ENCODE data around the gene WWOX. TPM values are rescaled to one million over a fixed set of nuclear protein-coding genes. Genes with fewer than 3 reads are reported as not detected.

WWOX gene
- total RNA-seq, 2 experiments from 2014 or later, result 15.9 to 18.1 TPM

DNA sequence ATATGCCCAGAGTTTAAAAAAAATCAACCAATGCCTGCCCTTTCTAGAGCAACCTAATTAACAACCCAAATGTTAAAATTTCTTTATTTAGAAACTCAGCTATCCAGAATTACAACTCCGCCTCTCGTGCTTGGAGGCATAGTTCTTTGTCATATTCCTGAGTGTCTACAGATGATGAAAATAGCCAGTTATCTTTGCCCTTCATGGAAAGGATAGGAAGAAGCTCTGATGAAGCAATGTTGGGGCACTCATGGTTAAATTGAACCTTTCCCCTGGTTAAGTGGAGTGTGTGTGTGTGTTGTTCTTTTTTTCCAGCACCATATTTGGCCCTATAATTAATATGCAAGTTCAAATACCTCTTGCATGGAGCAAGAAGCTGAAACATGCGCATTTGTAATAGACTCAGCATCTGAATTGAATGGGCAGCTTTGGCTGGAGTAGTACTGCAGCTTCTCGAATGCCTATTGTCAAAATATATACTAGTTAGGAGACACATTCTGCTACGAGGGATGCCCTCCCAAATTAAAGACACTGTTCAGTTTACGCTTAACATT is 506.2 kb downstream of the WWOX start:
- ChIA-PET POLR2A (no interaction called here), CTCF (no interaction called here)

DNA sequence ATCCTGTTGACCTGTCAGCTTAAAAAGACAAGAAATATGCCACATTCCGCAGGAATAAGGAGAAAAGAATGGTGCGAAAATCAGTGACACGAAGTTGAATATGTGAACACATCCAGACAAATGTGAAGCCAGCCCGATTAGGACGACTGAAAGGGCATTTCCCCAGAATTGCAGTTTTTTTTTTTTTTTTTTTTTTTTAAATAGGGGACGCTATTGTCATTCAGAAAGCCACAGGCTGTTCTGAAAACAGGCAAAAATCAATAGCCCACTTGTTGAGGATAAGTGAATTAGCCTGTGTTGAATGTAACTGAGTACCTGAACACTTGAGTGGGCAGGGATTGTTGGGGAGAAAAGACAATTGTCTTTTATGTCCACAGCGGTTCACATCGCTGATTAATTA is 507.1 kb downstream of the WWOX start:
- ChIA-PET CTCF (no interaction called here), POLR2A (no interaction called here)

DNA sequence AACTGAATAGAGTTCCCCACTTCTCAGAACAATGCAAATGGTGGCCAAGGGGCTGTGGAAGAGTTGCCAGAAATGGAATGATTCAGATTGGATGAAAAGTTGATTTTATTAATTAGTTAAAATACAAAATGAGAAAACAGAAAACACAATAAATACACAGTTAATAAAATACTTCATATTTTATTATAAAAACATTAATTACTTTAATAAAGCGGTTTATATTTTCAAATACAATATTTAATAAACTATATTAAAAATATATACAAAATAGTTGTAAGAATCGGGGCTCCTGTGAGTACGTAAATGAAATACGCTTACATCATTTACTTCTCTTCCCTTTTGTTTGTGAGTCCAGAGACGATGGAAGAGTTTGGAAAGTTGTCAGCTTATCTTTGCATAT is 507.6 kb downstream of the WWOX start:
- CTCF ChIA-PET, result no interaction called here
- POLR2A ChIA-PET, result no interaction called here

DNA sequence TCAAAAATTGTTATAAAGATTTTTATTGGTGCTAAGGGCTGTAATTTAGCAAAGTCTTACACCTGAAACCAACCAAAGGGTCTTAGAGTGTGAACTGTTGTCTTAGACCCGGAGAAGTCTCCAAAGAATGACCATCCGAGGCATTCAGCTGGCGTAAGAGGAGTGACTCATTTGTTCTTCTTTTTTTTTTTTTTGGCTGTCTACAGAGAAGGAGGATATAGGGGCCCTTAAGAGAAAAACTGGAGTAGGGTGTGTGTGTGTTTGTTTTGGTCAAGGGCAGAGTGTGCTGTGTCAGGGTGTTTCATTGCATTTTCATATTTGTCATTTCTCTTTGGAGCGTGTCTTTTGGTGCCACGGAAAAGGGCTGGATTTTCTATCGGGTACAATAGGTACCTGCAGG is 508.0 kb downstream of the WWOX start:
- CTCF ChIA-PET, result no interaction called here
- POLR2A ChIA-PET, result no interaction called here

DNA sequence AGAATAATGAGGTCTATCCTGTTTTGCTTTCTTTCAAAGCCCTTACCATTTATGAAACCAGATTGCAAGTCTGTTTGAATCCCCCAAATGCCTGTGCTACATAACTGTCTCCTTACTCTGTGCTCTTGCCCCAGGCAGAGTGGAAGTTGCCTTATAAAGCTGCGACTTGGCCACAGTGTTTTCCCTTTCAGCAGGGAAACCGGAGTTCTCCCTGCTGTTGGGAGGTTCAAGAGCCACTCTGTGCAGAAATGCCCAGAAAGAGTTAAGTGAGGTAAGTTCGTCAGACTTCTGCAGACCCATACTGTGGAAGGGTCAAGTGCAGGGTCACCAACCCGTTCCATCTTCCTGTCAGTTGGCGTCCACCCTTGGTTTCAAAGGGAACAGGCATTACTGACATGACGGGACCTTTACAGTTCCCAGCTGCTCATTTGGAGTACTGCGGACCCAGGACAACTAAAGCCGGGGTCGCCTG is 508.9 kb downstream of the WWOX start:
- POLR2A ChIA-PET, result no interaction called here
- CTCF ChIA-PET, result no interaction called here

DNA sequence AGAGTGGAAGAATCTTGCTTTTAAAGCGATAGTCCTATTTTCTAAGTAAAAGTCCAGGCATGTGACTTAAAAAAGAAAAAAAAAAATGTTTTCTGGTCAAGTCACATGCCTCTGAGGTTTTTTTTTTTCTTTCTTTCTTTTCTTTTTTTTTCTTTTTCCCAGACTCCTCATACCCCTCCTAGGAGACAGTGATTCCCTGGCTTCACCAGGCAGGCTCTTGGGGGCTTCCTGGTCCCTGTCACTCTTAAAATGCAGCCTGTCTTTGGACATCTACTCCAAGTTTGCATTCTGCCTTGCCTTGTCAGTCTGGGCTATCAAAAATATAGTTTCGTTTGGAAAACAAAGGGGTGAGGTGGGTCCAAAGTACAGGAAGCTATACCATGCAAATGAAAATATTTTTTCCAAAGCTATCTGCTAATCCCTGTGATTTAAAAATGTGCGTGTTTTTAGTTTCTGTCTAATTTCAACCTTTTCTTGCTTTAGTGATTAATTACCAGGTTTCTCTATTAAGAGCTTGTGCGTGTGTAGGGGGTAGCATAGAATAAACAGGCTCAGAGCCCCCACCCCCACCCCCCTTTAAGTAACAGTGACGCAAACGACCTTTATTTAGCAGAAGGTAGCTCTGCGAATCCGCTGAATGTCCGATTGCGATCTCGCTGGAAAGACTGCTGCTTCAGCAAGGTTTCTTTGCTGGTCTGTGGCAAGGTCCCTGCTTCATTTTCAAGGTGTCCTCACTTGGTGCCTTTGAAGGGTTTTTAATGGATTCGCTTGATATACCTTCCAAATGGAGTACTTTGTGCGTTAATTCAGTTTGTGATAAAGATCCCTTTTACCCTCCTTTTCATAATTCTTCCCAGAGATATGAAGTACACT is 510.2 kb downstream of the WWOX start:
- ChIA-PET POLR2A (no interaction called here), CTCF (no interaction called here)

DNA sequence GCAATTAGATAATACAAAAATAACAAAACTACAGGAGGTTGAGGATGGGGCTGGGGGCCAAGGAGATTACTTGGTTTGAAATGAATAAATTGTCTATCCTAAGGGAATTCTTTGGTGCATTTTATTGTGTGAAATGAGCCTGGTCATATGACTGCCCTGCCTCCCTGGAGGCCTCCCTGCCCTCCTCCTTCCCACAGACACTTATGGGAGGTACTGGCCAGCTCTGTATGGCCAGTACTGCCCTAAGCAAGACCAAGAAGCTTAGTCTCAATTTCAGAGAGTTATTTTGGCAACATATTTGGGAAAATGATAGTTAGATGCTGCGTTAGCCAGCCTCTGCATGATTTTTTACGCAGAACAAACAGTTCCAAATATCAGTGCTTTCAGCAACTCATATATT is 511.9 kb downstream of the WWOX start:
- CTCF ChIA-PET, result no interaction called here

DNA sequence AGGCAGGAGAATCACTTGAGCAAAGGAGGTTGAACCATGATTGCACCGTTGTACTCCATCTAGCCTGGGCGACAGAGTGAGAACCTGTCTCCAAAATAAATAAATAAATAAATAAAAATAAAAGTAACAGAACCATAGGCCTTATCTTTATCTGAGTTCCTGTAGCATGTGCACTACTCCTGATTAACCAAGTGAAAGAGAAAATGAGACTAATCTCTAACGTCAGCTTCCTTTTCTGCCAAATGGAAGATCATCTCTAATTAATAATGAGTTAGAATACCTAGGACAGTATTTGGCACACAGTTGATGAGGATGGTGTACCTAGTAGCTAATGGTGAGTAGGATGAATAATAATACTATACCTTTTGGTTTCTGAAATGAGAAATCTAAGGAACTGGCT is 520.4 kb downstream of the WWOX start:
- CTCF ChIA-PET, result no interaction called here
- POLR2A ChIA-PET, result interaction anchor here (0.8 kb wide), 1 partner anchor 294 kb away, joined by 3 read pairs; no protein-coding TSS in a partner anchor

More for the DNA sequence above, 511.9 kb downstream of the WWOX start:
- POLR2A ChIA-PET, result no interaction called here

DNA sequence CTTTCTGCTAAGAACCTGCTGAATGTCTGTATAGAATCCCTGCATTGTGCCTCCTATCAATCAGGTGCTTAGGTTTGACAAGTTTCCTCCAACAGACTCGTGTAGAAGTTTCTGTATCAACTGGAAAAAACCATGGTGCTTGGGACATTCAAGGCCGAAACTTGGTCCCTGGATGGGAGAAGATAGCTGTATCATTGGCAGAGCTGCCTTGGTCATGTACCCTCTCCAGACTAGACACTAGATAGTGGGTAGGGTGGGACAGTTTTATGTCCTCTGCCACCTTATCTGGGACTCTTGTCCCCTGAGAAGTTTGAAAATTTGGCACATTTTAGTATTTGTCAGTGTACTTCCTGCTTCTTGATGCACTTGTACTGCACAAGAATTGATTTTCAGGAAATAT is 520.8 kb downstream of the WWOX start:
- ChIA-PET POLR2A (interaction anchor here (0.8 kb wide), 1 partner anchor 295 kb away, joined by 3 read pairs; no protein-coding TSS in a partner anchor), CTCF (no interaction called here)

DNA sequence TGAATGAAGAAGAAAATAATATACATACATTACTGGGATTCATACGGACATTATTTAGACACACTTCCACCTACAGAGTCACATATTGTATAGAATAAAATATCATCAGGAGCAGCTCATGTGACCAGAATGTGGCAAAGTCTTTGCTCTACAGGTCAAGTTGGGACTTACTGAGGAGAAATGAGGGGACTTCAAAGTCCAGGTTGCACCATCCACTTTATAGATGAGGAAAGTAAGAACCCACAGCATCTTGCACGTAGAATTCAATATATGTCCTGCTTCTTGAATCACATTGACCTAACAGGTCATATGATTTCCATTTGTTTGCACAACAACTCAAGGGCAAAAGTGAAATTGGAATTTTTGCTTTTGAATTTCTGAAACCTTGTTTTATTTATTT is 524.3 kb downstream of the WWOX start:
- CTCF ChIA-PET, result no interaction called here
- POLR2A ChIA-PET, result no interaction called here

DNA sequence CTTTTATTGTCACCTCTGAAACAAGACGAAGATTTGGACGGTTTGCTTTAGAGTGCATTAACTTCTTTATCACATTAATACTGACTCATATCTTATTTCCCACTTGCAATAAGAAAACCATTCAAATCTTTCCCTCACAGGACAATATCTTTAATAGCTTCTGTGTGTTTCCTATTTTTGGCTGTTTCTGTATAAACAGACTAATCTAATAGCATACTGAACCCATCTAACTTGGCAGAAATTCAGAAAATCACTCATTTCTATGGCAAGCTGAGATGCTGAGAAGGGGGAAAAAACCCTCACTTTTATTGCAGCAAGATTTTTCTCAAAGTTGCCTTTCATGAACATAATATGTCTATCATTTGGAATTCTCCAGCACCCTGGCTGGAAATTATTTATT is 524.9 kb downstream of the WWOX start:
- ChIA-PET CTCF (no interaction called here), POLR2A (no interaction called here)

DNA sequence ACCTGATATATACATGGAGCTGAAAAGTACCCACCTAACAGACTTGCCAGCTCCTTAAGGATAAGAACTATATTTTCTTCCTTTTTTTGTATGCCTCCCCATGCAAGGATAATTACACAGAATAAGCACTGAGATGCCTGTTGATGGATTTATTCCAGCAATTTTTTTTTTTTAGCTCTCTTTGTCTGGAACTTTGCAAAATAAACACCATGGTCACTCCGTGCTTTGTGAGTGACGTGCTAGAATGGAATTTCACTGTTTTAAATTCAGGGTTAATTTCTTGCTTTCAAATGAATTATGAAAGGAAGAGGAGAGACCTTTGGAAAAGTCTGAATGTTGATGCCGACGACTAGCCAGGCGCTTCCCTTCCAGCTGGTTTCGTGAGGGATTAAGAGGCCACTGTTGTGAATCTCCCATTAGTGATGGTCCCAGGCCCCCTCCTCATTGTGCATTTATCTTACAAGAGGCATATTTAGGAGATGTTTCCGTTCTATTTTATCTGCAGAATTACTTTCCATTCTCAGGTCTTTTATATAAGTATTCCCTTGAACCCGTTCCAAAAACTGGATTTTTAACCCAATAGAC is 529.1 kb downstream of the WWOX start:
- CTCF ChIA-PET, result no interaction called here
- POLR2A ChIA-PET, result no interaction called here

DNA sequence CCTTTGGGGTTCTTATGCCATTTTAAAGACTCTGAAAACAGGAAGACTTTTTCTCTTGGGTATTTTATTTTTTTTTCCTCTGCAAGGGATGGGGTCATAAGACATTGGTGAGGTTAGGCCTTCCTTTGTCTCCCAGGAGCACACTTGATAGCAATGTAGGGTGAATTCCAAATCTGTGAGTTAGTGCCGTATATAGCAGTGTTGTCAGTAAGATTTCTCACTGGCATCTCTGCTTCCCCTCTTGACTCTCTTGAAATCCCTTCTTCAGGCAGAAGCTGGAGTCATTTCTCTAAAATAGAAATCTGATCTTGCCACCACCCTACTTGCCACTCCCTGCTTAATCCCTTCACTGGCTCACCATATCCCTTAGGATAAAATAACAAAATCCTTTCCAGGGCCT is 529.7 kb downstream of the WWOX start:
- POLR2A ChIA-PET, result no interaction called here
- CTCF ChIA-PET, result no interaction called here

DNA sequence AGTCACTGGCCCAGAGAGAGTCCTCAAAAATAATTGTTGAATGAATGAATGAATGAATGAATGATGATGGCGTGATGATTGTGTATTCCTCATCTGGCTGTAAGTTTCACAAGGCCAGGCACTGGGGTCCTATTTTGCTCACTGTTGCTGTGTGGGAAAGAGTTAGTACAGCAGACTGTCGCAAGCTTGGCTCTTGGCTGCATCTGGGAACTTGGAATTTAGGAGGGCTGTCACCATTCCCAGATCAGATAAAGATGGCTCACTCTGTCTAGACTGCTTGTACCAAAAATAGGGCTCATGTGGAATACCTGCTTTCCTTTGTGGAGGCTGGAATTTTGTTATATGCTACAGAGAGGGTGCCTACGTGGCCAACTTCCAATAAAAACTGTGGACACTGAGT is 530.6 kb downstream of the WWOX start:
- CTCF ChIA-PET, result no interaction called here
- POLR2A ChIA-PET, result no interaction called here

DNA sequence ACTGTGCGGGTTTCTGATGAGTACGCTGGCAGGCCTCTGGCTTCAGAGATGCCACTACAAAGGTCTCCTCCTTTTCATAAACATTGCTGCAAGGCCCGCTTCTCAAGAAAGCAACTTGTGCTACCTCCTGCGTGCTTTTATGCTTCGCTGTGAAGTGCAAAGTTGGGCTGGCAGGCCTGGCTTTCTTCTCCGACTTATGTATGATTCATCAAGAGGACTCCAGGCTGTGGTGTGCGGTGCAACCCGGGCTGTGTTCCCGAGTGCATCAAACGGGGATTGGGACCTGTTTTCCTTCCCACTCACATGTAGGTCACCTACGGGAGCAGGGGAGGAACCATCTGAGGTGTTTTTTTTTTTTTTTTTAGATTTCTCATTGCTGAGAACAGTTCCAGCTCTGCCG is 534.1 kb downstream of the WWOX start:
- CTCF ChIA-PET, result no interaction called here
- POLR2A ChIA-PET, result no interaction called here

DNA sequence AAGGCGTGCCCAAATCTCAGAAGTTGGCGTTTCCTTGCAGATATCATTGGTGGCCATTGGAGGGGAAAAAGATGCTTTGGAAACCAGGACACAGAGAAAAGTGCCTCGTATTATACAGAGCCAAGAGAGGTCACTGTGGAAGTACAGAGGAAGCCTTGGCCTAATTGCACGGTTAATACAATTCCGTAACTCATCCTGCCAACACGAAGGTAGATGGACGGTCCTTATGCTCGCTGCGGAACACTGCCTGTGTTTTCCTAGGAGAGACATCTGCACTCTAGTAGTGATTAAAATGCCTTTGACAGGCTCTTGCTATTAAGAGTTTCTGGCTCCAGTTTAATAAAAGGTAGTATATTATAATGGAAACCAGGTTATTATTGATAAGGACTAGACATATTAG is 536.4 kb downstream of the WWOX start:
- ChIA-PET POLR2A (no interaction called here), CTCF (no interaction called here)

DNA sequence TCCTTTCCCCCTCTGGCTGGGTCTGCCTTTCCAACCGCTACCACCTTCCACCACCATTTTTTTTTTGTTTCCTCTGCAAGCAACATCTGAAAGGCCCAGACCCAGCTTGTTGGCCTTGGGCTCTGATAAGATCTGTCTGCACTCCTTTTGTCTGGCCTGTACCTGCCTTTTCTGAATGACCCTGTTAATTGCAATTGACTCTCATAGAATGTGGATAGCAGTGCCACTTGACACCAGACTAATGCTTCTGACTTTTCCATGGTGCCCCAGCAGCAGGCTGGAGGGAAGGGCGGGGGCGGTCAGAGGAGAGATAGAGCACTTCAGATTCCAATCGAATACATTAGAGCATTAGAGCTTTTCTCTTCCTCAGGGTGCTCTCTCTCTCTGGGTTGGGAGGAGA is 538.9 kb downstream of the WWOX start:
- CTCF ChIA-PET, result interaction anchor here (0.6 kb wide), 1 partner anchor 243 kb away, joined by 3 read pairs; no protein-coding TSS in a partner anchor
- POLR2A ChIA-PET, result no interaction called here

DNA sequence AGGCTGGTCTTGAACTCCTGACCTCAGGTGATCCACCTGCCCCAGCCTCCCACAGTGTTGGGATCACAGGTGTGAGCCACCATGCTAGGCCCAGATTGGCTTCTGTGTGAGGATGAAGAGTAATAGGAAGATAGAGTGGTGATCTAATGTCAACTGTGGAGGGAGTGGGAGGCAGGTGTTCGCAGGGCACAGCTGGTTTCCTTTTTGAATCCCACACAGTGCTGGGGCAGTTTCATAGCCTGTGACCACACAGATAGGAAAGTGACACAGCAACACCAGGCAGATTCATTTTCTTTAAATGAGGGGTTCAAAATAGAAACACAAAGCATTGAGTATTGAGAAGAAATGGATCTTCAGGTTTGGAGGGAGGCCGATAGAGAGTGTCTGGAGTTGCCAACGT is 540.3 kb downstream of the WWOX start:
- CTCF ChIA-PET, result no interaction called here
- POLR2A ChIA-PET, result no interaction called here

DNA sequence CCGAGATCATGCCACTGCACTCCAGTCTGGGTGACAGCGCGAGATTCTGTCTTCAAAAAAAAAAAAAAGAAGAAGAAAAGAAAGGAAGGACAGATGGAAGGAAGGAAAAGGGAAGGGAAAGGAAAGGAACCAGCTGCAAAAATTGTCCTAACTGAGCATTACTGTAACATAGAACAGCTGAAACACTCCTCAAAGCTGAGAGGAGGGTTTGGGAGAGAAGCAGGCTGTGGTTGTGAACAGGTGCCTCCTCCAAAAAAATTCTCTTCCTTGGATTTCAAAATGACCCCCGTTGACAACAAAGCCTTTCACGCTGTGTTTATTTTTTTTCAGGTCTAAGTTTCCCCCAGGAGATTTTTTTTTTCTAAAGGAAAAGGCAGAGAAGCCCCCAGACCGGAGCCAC is 541.4 kb downstream of the WWOX start:
- ChIA-PET POLR2A (no interaction called here), CTCF (interaction anchor here (0.7 kb wide), 1 partner anchor 1328 kb away, joined by 4 read pairs; no protein-coding TSS in a partner anchor)

DNA sequence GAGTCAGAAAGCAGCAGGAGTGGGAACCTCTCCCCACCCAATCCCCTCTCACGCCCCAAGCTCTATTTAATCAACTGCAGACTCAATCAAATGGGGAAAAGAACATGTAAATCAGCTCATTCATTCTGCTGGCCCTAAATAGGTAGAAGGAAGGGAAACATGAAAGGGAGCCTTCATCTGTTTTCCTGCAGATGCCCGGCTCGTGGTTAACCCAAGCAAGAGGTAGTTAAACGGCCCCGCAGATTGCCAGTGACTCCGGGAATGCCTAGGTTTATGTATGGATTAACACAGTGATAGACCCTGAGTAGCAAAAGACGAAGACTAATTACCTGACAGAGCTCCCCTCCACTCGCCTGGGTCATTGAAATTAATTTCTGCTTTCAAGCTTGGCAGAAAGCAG is 542.0 kb downstream of the WWOX start:
- CTCF ChIA-PET, result no interaction called here

DNA sequence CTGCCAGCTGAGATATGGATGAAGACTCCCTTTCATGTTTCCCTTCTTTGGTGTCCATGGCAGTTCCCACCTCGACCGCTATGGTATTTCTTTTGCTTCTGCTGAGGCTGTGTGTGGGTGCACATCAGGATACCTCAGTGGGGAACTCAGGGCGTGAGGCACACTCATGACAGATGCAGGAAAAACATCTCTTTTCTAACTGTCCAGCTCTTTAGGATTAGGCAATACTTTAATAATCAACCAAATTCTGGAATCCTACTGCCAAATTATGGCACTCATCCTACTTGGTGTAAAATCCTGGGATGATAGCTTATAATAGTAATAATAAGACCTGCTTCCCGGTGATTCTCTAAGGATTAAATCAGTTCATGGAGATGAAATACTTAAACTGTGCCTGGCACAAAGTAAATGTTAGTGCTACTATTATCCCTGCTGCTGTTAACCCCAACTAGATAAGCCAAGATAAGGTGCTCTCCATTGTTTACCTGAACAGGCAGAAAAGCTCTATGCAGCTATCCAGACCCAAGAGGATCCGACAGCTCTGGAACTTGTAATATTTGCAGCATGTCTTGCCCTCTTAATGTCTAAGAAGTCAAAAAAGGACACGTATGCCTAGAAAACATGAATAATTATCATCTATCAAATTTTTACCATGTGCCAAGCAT is 543.3 kb downstream of the WWOX start:
- CTCF ChIA-PET, result no interaction called here
- POLR2A ChIA-PET, result no interaction called here

More for the DNA sequence above, 542.0 kb downstream of the WWOX start:
- POLR2A ChIA-PET, result no interaction called here
